Panc1 (cell line): ENCODE measurements around the gene RGP1.
A peak's percentile ranks its signal among the peaks of the same experiment; 100 is the strongest.

Source experiments
- POLR2AphosphoS5 ChIP-seq: IDR thresholded peaks from 2 replicates; pipeline ENCODE4 v1.6.1; 2012; ENCODE audit warnings: mild to moderate bottlenecking, low read depth, low read length, moderate library complexity
- SIN3A ChIP-seq: IDR thresholded peaks from 2 replicates; pipeline ENCODE4 v1.6.1; 2012; ENCODE audit warnings: low read depth, mild to moderate bottlenecking, low read length, moderate library complexity, borderline replicate concordance; ENCODE audit not compliant: insufficient read depth
- TF ChIP-seq, protein P1 (sequence below): fragments of 450-650 bp; IDR thresholded peaks from 2 replicates; pipeline ENCODE4 v1.5.1; 2017; ENCODE audit warnings: mild to moderate bottlenecking
- TF ChIP-seq, protein P2 (sequence below), 2 experiments: IDR thresholded peaks; 2 replicates each; pipeline ENCODE4 v1.6.1; 2011 to 2012; ENCODE audit warnings: low read depth in 2 of 2, control low read depth in 1 of 2, low read length in 1 of 2, mild to moderate bottlenecking in 1 of 2, moderate library complexity in 1 of 2; ENCODE audit not compliant: insufficient read depth in 1 of 2

DNA sequence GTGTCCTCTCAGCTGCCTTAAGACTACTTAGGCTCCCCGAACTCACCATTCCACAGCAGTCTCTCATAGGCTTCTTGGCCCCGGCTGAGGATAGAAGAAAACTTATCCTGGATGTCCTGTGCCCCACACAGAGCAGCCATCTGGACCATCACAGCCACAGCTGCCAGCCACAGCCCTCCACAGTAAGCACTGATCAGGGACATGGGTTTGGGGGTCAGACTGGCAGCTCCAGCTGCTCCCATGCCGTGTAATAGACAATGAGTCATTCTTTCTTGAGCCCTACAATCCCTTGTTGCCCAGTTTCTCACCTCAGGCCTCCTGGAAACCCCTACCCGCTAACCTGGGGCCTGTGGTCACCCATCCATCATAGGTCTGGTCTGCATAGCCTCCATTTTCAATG, 10.9 kb upstream of the RGP1 start:
- TF ChIP-seq, protein P1, sequence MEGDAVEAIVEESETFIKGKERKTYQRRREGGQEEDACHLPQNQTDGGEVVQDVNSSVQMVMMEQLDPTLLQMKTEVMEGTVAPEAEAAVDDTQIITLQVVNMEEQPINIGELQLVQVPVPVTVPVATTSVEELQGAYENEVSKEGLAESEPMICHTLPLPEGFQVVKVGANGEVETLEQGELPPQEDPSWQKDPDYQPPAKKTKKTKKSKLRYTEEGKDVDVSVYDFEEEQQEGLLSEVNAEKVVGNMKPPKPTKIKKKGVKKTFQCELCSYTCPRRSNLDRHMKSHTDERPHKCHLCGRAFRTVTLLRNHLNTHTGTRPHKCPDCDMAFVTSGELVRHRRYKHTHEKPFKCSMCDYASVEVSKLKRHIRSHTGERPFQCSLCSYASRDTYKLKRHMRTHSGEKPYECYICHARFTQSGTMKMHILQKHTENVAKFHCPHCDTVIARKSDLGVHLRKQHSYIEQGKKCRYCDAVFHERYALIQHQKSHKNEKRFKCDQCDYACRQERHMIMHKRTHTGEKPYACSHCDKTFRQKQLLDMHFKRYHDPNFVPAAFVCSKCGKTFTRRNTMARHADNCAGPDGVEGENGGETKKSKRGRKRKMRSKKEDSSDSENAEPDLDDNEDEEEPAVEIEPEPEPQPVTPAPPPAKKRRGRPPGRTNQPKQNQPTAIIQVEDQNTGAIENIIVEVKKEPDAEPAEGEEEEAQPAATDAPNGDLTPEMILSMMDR = no peak
- TF ChIP-seq, protein P2, sequence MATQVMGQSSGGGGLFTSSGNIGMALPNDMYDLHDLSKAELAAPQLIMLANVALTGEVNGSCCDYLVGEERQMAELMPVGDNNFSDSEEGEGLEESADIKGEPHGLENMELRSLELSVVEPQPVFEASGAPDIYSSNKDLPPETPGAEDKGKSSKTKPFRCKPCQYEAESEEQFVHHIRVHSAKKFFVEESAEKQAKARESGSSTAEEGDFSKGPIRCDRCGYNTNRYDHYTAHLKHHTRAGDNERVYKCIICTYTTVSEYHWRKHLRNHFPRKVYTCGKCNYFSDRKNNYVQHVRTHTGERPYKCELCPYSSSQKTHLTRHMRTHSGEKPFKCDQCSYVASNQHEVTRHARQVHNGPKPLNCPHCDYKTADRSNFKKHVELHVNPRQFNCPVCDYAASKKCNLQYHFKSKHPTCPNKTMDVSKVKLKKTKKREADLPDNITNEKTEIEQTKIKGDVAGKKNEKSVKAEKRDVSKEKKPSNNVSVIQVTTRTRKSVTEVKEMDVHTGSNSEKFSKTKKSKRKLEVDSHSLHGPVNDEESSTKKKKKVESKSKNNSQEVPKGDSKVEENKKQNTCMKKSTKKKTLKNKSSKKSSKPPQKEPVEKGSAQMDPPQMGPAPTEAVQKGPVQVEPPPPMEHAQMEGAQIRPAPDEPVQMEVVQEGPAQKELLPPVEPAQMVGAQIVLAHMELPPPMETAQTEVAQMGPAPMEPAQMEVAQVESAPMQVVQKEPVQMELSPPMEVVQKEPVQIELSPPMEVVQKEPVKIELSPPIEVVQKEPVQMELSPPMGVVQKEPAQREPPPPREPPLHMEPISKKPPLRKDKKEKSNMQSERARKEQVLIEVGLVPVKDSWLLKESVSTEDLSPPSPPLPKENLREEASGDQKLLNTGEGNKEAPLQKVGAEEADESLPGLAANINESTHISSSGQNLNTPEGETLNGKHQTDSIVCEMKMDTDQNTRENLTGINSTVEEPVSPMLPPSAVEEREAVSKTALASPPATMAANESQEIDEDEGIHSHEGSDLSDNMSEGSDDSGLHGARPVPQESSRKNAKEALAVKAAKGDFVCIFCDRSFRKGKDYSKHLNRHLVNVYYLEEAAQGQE (IDR thresholded peaks at IDR 0.05; ENCODE audit: insufficient read depth in 1 of 2, low read depth in 2 of 2, low read length in 1 of 2) = no peak
- 0 out of 2 replicates have a peak, but pooled peaks have one; percentile 11 for TF ChIP-seq POLR2AphosphoS5
- TF ChIP-seq SIN3A = no peak
